Fibroblast of lung (primary cell): ENCODE measurements around the gene SPATA12.

Source experiments
- CTCF ChIP-seq, 2 donors: IDR thresholded peaks in 1 of 2; conservative IDR thresholded peaks in 1 of 2; 1 replicate in 1 of 2; 2 replicates in 1 of 2; pipeline ENCODE4 v1.5.1; 2011 to 2012; ENCODE audit warnings: low read length in 2 of 2, control low read depth in 1 of 2, inconsistent platforms in 1 of 2, low read depth in 1 of 2, mild to moderate bottlenecking in 1 of 2
- EZH2 ChIP-seq: IDR thresholded peaks from 2 replicates; pipeline ENCODE4 v1.5.1; 2012; ENCODE audit warnings: low read length, control low read depth, mild to moderate bottlenecking; ENCODE audit errors: missing control alignments

DNA sequence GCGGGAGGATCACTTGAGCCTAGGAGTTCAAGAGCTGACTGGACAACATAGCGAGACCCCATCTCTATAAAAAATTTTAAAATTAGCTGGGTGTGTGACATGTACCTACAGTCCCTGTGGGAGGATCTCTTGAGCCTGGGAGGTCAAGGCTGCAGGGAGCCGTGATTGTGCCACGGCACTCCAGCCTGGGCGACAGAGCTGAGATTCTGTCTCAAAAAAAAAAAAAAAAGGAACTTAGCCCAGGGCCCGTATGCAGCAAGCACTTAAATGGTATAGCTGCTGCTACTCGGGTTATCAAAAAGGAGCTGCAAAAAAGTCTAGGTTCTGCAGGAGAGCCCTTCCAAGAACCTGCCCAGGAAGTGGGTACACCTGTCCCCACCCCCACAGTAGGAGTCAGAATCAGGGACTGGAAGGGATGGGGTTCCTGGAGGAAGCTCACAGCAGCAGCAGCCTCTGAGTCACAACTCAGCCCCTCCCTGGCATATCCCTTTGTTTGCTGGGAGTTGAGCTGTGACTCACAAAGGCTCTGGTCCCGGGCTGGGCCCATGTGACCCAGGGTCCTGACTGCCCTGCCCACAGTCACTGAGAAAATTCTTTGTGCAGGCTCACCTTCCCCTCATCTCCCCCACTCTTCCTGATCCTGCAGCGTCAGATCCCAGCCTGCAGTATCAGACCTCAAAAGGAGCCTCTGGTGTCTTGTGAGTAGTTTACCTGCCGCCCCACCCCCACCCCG, at the start of gene SPATA12:
- TF ChIP-seq CTCF (conservative IDR thresholded peaks at IDR 0.05 in 1 of 2, IDR thresholded peaks at IDR 0.05 in 1 of 2; ENCODE audit: low read depth in 1 of 2, low read length in 2 of 2), result no peak
- no peak for TF ChIP-seq EZH2
